PC-3 (cell line): Measurements from ENCODE around the gene BPI.

Source experiments
- EZH2 ChIP-seq: fragments of 300-600 bp; sonication (generic); IDR thresholded peaks from one replicate; pipeline ENCODE4 v1.6.1; 2017; ENCODE audit warnings: antibody characterized with exemption, mild to moderate bottlenecking, low read length; ENCODE audit not compliant: unreplicated experiment
- TF ChIP-seq, protein P1 (sequence below): fragments of 300-600 bp; sonication (generic); conservative IDR thresholded peaks from 2 replicates; pipeline ENCODE4 v1.5.1; 2017; ENCODE audit warnings: antibody characterized with exemption, low read depth, mild to moderate bottlenecking, low read length

DNA sequence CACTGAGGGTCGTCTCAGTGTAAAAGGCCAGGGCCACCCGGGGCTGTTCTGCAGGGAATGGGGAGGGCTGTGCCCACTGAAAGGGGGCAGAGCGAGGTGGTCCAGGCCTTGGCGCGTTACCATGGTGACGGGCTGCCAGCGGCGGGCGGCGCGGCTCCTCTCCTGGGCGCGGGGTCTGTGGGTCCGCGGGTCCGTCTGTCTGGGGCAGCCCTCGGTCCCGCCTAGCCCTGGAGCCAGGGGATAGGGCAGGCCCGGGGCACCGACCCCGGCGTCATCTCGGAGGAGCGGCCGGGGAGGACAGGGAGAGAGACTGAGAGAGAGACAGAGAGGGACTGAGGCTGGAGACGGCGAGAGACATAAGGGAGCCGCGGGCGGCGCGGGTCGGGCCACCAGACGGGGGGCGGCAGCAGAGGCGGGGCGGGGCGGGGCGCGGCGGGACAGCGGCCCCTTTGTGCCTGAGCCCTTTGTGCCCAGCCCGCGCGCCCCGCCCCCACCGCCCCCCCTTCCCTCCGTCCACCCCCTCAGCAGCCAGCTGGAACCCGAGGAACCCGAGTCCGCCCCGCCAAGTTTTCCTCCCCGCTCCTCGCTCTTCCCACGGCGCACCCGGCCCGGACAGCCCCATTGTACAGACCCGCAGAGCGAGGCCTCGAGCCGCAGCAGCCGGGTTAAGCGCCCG, 43.4 kb upstream of the BPI start, which contains the start of gene KIAA1755:
- TF ChIP-seq, protein P1, sequence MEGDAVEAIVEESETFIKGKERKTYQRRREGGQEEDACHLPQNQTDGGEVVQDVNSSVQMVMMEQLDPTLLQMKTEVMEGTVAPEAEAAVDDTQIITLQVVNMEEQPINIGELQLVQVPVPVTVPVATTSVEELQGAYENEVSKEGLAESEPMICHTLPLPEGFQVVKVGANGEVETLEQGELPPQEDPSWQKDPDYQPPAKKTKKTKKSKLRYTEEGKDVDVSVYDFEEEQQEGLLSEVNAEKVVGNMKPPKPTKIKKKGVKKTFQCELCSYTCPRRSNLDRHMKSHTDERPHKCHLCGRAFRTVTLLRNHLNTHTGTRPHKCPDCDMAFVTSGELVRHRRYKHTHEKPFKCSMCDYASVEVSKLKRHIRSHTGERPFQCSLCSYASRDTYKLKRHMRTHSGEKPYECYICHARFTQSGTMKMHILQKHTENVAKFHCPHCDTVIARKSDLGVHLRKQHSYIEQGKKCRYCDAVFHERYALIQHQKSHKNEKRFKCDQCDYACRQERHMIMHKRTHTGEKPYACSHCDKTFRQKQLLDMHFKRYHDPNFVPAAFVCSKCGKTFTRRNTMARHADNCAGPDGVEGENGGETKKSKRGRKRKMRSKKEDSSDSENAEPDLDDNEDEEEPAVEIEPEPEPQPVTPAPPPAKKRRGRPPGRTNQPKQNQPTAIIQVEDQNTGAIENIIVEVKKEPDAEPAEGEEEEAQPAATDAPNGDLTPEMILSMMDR, result no peak
- no peak for TF ChIP-seq EZH2
